Kidney (tissue), 2 donors: Measurements from ENCODE around the gene CELA1. TPM values are rescaled to one million over a fixed set of nuclear protein-coding genes. Genes with fewer than 3 reads are reported as not detected.

Experiments
- polyA plus RNA-seq: library from polyadenylated mRNA; stranded (reverse); fragments of 350-450 nt; fragmentation: Illumina TruSeq; extraction: RNeasy Lipid Tissue Mini Kit (QIAGEN cat#74804); gene quantifications from one replicate; pipeline ENCODE4 v1.2.3, GENCODE V29; 2014; ENCODE audit warnings: low read depth, low replicate concordance; ENCODE audit not compliant: insufficient read depth
- total RNA-seq: library from RNA; stranded (reverse); fragmentation: NEBNext Ultra II Directional; extraction: Animal tissue kit (Norgen Biotek cat#: 25700); gene quantifications from one replicate; pipeline ENCODE4 v1.2.1, GENCODE V29; 2021
- donor health status: DM: yes; HTN: yes; CAD: no.

The CELA1 gene
- total and polyA plus RNA-seq, 2 donors from 2014 or later = not detected

Other genes starting within 250 kb of the CELA1 start
- gene TFCP2, start 173.5 kb downstream of the CELA1 start, total RNA-seq = 31.2 TPM
- gene TFCP2, start 173.5 kb downstream of the CELA1 start, polyA plus RNA-seq = 15.2 TPM
- gene POU6F1, start 128.6 kb downstream of the CELA1 start, total RNA-seq = 20.0 TPM
- 5.2 TPM for gene POU6F1, start 128.6 kb downstream of the CELA1 start, polyA plus RNA-seq
- gene DAZAP2, start 107.9 kb downstream of the CELA1 start, total RNA-seq = 319 TPM
- 363 TPM for gene DAZAP2, start 107.9 kb downstream of the CELA1 start, polyA plus RNA-seq
- gene SMAGP, start 76.3 kb downstream of the CELA1 start, total RNA-seq = 28.5 TPM
- gene SMAGP, start 76.3 kb downstream of the CELA1 start, polyA plus RNA-seq = 22.8 TPM
- gene BIN2, start 22.5 kb downstream of the CELA1 start, total RNA-seq = 15.6 TPM
- 3.4 TPM for gene BIN2, start 22.5 kb downstream of the CELA1 start, polyA plus RNA-seq
- gene GALNT6, start 44.7 kb upstream of the CELA1 start, total RNA-seq = 16.8 TPM
- 2.1 TPM for gene GALNT6, start 44.7 kb upstream of the CELA1 start, polyA plus RNA-seq
- 2.4 TPM for gene SLC4A8, start 78.2 kb upstream of the CELA1 start, total RNA-seq
- gene SLC4A8, start 78.2 kb upstream of the CELA1 start, polyA plus RNA-seq = 3.4 TPM
- gene SCN8A, start 244.6 kb upstream of the CELA1 start, total RNA-seq = 1.4 TPM
- 0.34 TPM for gene SCN8A, start 244.6 kb upstream of the CELA1 start, polyA plus RNA-seq